B cell (primary cell): ENCODE measurements around the gene RFX8. TPM values are rescaled to one million over a fixed set of nuclear protein-coding genes. Genes with fewer than 3 reads are reported as not detected.

Experiments used
- ATAC-seq: fragments of 200-7000 bp; cut with Tn5 transposase; one replicate; pipeline ENCODE4 v1.10.0; 2021; ENCODE audit warnings: low read depth, mild to moderate bottlenecking, moderate number of reproducible peaks, moderate library complexity
- CTCF ChIA-PET: fragments of 350-600 bp; sonication (Branson Sonifier 250); formaldehyde crosslinking; loops from one replicate; lab custom pipeline; 2021; ENCODE audit warnings: antibody characterized with exemption, inconsistent platforms; lab: Charles Lee
- POLR2A ChIA-PET: fragments of 350-600 bp; sonication (Branson Sonifier 250); formaldehyde crosslinking; loops from one replicate; lab custom pipeline; 2021; ENCODE audit warnings: antibody characterized with exemption; lab: Charles Lee
- DNase-seq: peaks from one replicate; pipeline ENCODE4 v3.0.0; 2013
- H2AFZ ChIP-seq: 2 replicates; pipeline ENCODE4 v1.6.1; 2012; ENCODE audit warnings: mild to moderate bottlenecking, low read depth, low read length; ENCODE audit not compliant: insufficient read depth, poor library complexity, severe bottlenecking
- H3K27ac ChIP-seq, 2 donors: 1 replicate in 1 of 2; 2 replicates in 1 of 2; pipeline ENCODE4 v1.5.1; 2012 to 2013; ENCODE audit warnings: low read length in 2 of 2, mild to moderate bottlenecking in 2 of 2, moderate library complexity in 1 of 2
- H3K27me3 ChIP-seq, 4 experiments: fragments of 200-600 bp in 1 of 4; sonication (generic) in 1 of 4; replicated peaks in 1 of 4; 1 replicate in 2 of 4; 2 replicates in 2 of 4; pipeline versions ENCODE4 v1.6.1 to v1.7.0; 2013 to 2016; ENCODE audit warnings: low read length in 3 of 4, mild to moderate bottlenecking in 2 of 4, mixed read lengths in 1 of 4, moderate library complexity in 1 of 4; ENCODE audit not compliant: insufficient read depth in 4 of 4, control insufficient read depth in 3 of 4; ENCODE audit errors: control extremely low read depth in 1 of 4
- H3K36me3 ChIP-seq, 2 experiments: replicated peaks in 1 of 2; 1 replicate in 1 of 2; 2 replicates in 1 of 2; pipeline versions ENCODE4 v1.6.1 to v1.7.1; 2013; ENCODE audit warnings: low read length in 1 of 2; ENCODE audit not compliant: insufficient read depth in 2 of 2, control insufficient read depth in 1 of 2; ENCODE audit errors: control extremely low read depth in 1 of 2, extremely low read depth in 1 of 2
- H3K4me1 ChIP-seq, 2 donors: fragments of 200-600 bp in 1 of 2; sonication (generic) in 1 of 2; 1 replicate in 1 of 2; 2 replicates in 1 of 2; pipeline versions ENCODE4 v1.5.1 to v1.6.1; 2013 to 2017; ENCODE audit warnings: low read length in 2 of 2; ENCODE audit not compliant: control insufficient read depth in 2 of 2, insufficient read depth in 2 of 2
- H3K4me2 ChIP-seq: replicated peaks from 2 replicates; pipeline ENCODE3; 2012; ENCODE audit warnings: mild to moderate bottlenecking, low read depth, low read length; ENCODE audit not compliant: poor library complexity, severe bottlenecking
- H3K4me3 ChIP-seq, 5 experiments: fragments of 200-600 bp in 1 of 5; sonication (generic) in 1 of 5; 1 replicate in 3 of 5; 2 replicates in 2 of 5; pipeline versions ENCODE4 v1.5.1 to v1.7.0; 2011 to 2016; ENCODE audit warnings: low read length in 4 of 5, mild to moderate bottlenecking in 4 of 5, low read depth in 2 of 5, control low read depth in 1 of 5, moderate library complexity in 1 of 5; ENCODE audit not compliant: insufficient read depth in 1 of 5; ENCODE audit errors: control extremely low read depth in 1 of 5, extremely low read depth in 1 of 5
- H3K79me2 ChIP-seq: fragments of 200-600 bp; sonication (generic); one replicate; pipeline ENCODE4 v1.6.0; 2016; ENCODE audit warnings: low read length; ENCODE audit not compliant: control insufficient read depth, insufficient read depth
- H3K9ac ChIP-seq: fragments of 200-600 bp; sonication (generic); 2 replicates; pipeline ENCODE4 v1.6.1; 2017; ENCODE audit warnings: mild to moderate bottlenecking, low read length, moderate library complexity
- H3K9me3 ChIP-seq, 3 donors: one replicate each; pipeline versions ENCODE4 v1.6.1 to v1.7.1; 2013; ENCODE audit warnings: low read length in 2 of 3; ENCODE audit not compliant: control insufficient read depth in 2 of 3, insufficient read depth in 1 of 3; ENCODE audit errors: control extremely low read depth in 1 of 3
- H4K20me1 ChIP-seq: 2 replicates; pipeline ENCODE4 v1.6.0; 2012; ENCODE audit warnings: mild to moderate bottlenecking, low read length; ENCODE audit not compliant: insufficient read depth, control insufficient read depth, poor library complexity, severe bottlenecking
- H3K27ac Mint-ChIP-seq: one replicate; pipeline ENCODE4 v1.8.0; 2021; ENCODE audit warnings: mixed read lengths
- H3K27me3 Mint-ChIP-seq: one replicate; pipeline ENCODE4 v1.8.0; 2021; ENCODE audit warnings: mixed read lengths
- H3K4me1 Mint-ChIP-seq: one replicate; pipeline ENCODE4 v1.8.0; 2021; ENCODE audit warnings: mixed read lengths
- H3K4me3 Mint-ChIP-seq: one replicate; pipeline ENCODE4 v1.8.0; 2021; ENCODE audit warnings: mixed read lengths
- H3K9me3 Mint-ChIP-seq: one replicate; pipeline ENCODE4 v1.8.0; 2022; ENCODE audit warnings: mixed read lengths; ENCODE audit not compliant: insufficient read depth
- CTCF ChIP-seq: fragments of 200-600 bp; IDR thresholded peaks from one replicate; pipeline ENCODE4 v1.8.0; 2022; ENCODE audit warnings: antibody characterized with exemption, mild to moderate bottlenecking
- EZH2 ChIP-seq: IDR thresholded peaks from 2 replicates; pipeline ENCODE4 v1.6.1; 2012; ENCODE audit warnings: borderline replicate concordance, low read depth, mild to moderate bottlenecking, moderate library complexity, low read length; ENCODE audit not compliant: insufficient read depth, poor library complexity, severe bottlenecking
- WGBS: methylation state at CpG from one replicate; pipeline ENCODE4 v1.1.5; 2013; ENCODE audit warnings: missing lambda C conversion rate; ENCODE audit not compliant: insufficient coverage; 5-methylcytosine and 5-hydroxymethylcytosine counted together
- intact Hi-C: fragments of 100-400 bp; cut with micrococcal nuclease; formaldehyde crosslinking; loops from one replicate; pipeline ENCODE4 v1.10.0; 2022
- polyA plus RNA-seq: library from polyadenylated mRNA; depleted of rRNA; stranded (reverse); fragments of >200 nt; gene quantifications from 2 replicates; pipeline ENCODE4 v1.2.3, GENCODE V29; 2012
- total RNA-seq, 2 donors: library from RNA; stranded (reverse); fragments of 120-200 nt in 1 of 2; gene quantifications; 1 replicate in 1 of 2; 2 replicates in 1 of 2; pipeline versions ENCODE4 v1.2.3 to v1.2.4, GENCODE V29; 2013 to 2022

Gene RFX8
- total and polyA plus RNA-seq, 2 donors (not counting 1 experiment from before 2014, with no cell fraction given) = not detected

- Histone ChIP-seq H4K20me1 (no peaks in the 10 kb centered on the region), H3K9me3 (peaks cover 0 to 9% (median 0%) of the 10 kb centered on the region in 3 donors), H3K27me3 (peaks cover 0 to 7% (median 0%) of the 10 kb centered on the region in 4 experiments), H3K9ac (no peak overlapping the region), H3K4me1 (no peaks in the 10 kb centered on the region), H3K27ac (no peak overlapping the region), H3K4me2 (no peak overlapping the region), H2AFZ (no peak overlapping the region), H3K4me3 (no peak overlapping the region), H3K79me2 (no peaks in the 10 kb centered on the region), H3K36me3 (no peaks in the 10 kb centered on the region)
- no peak overlapping the region for H3K4me3 Mint-ChIP-seq
- no peak overlapping the region for H3K27ac Mint-ChIP-seq
- ATAC-seq (no peak), DNase-seq (no peak)
- ChIA-PET CTCF (no interaction called here), POLR2A (no interaction called here)
- no peaks in the 10 kb centered on the region for H3K4me1 Mint-ChIP-seq
- H3K27me3 Mint-ChIP-seq = peaks cover 19% of the 10 kb centered on the region
- no peak for TF ChIP-seq EZH2
- TF ChIP-seq CTCF = no peak
- H3K9me3 Mint-ChIP-seq = no peaks in the 10 kb centered on the region
- WGBS = 97% methylated on average over 3 of the region's 4 CpGs
- intact Hi-C loops = no loop called here
Observed at GRCh38 chr2:101485856-101486255, 10.9 kb upstream of the RFX8 start.

- H3K4me3 ChIP-seq = no peak overlapping the region
- ChIA-PET POLR2A (no interaction called here), CTCF (no interaction called here)
- H3K27me3 Mint-ChIP-seq = peaks cover 29% of the 10 kb centered on the region
- no peaks in the 10 kb centered on the region for H3K4me1 ChIP-seq
- intact Hi-C loops = no loop called here
- no peak overlapping the region for H3K4me2 ChIP-seq
- no peaks in the 10 kb centered on the region for H3K79me2 ChIP-seq
- H3K9me3 Mint-ChIP-seq = no peaks in the 10 kb centered on the region
- H3K27ac Mint-ChIP-seq = no peak overlapping the region
- no peak overlapping the region for H3K9ac ChIP-seq
- peaks cover 0 to 17% (median 3%) of the 10 kb centered on the region in 4 experiments for H3K27me3 ChIP-seq
- no peak overlapping the region for H2AFZ ChIP-seq
- no peak overlapping the region for H3K27ac ChIP-seq
- no peaks in the 10 kb centered on the region for H3K4me1 Mint-ChIP-seq
- TF ChIP-seq CTCF = no peak
- DNase-seq (no peak), ATAC-seq (no peak)
- H3K4me3 Mint-ChIP-seq = no peak overlapping the region
- no peaks in the 10 kb centered on the region for H4K20me1 ChIP-seq
- peaks cover 0 to 3% (median 0%) of the 10 kb centered on the region in 3 donors for H3K9me3 ChIP-seq
- WGBS = 39% methylated on average over 8 of the region's 8 CpGs
- H3K36me3 ChIP-seq = no peaks in the 10 kb centered on the region
Observed at GRCh38 chr2:101480764-101481163, 5.9 kb upstream of the RFX8 start.
